Stomach (tissue), 9 donors: ENCODE data around the gene CFP. TPM values are rescaled to one million over a fixed set of nuclear protein-coding genes. Genes with fewer than 3 reads are reported as not detected.

Experiments
- DNase-seq, 2 donors: peaks; one replicate each; pipeline versions ENCODE4 v3.0.0 to v3.0.0-alpha.2; 2013 to 2019
- H3K27ac ChIP-seq, 5 donors: fragments of 200-600 bp in 4 of 5; sonication (generic) in 4 of 5; one replicate each; pipeline ENCODE4 v1.5.1; 2013 to 2019; ENCODE audit warnings: mild to moderate bottlenecking in 1 of 5, moderate library complexity in 1 of 5
- H3K27me3 ChIP-seq, 3 donors: fragments of 200-600 bp; sonication (generic); one replicate each; pipeline ENCODE4 v1.5.1; 2017 to 2019; ENCODE audit warnings: mixed run types in 1 of 3
- H3K36me3 ChIP-seq, 4 donors: fragments of 200-600 bp; sonication (generic); 1 replicate in 3 of 4; 2 replicates in 1 of 4; pipeline ENCODE4 v1.5.1; 2016 to 2019
- H3K4me1 ChIP-seq, 4 donors: fragments of 200-600 bp; sonication (generic); one replicate each; pipeline ENCODE4 v1.5.1; 2016 to 2019
- H3K4me3 ChIP-seq, 4 donors: fragments of 200-600 bp; sonication (generic) in 3 of 4; one replicate each; pipeline ENCODE4 v1.5.1; 2016 to 2019; ENCODE audit warnings: mild to moderate bottlenecking in 1 of 4
- H3K9me3 ChIP-seq, 4 donors: fragments of 200-600 bp; sonication (generic); one replicate each; pipeline ENCODE4 v1.5.1; 2016 to 2019
- EP300 ChIP-seq: sonication (generic); formaldehyde crosslinking; IDR thresholded peaks from one replicate; pipeline ENCODE4 v1.6.1; 2017; ENCODE audit warnings: antibody characterized with exemption
- POLR2A ChIP-seq, 4 donors: fragments of 450-650 bp; IDR thresholded peaks; one replicate each; pipeline ENCODE4 v1.6.1; 2016; ENCODE audit warnings: antibody characterized with exemption in 4 of 4, control low read depth in 2 of 4, mild to moderate bottlenecking in 1 of 4, moderate library complexity in 1 of 4
- POLR2AphosphoS5 ChIP-seq, 3 donors: sonication (generic); formaldehyde crosslinking; IDR thresholded peaks; one replicate each; pipeline ENCODE4 v1.6.1; 2016; ENCODE audit warnings: antibody characterized with exemption in 3 of 3
- WGBS, 5 donors: extraction: QIAGEN DNeasy Blood & Tissue Kit in 3 of 5; methylation state at CpG; one replicate each; pipeline versions ENCODE4 v1.1.5 to v1.1.7; 2013 to 2018; 5-methylcytosine and 5-hydroxymethylcytosine counted together
- intact Hi-C: fragments of 100-400 bp; cut with DNase I; formaldehyde crosslinking; loops from one replicate; pipeline ENCODE4 v1.15.1; 2023; ENCODE audit warnings: low total_unique reads
- polyA plus RNA-seq, 3 donors: library from polyadenylated mRNA; stranded (reverse); fragments of 200-250 nt; gene quantifications; one replicate each; pipeline ENCODE4 v1.2.3, GENCODE V29; 2013
- small RNA-seq, 4 donors: library from RNA; depleted of rRNA; stranded (forward); fragments of <200 nt; gene quantifications; one replicate each; pipeline ENCODE3, GENCODE V24; 2016
- total RNA-seq, 5 donors: library from RNA; depleted of rRNA; stranded (reverse); fragments of >200 nt; gene quantifications; one replicate each; pipeline versions ENCODE4 v1.1.0 to v1.2.3, GENCODE V29; 2014 to 2016
- TF ChIP-seq, protein P1 (sequence below), 7 experiments: fragments of 450-650 bp in 4 of 7; fragments of 200-600 bp in 3 of 7; sonication (generic) in 3 of 7; IDR thresholded peaks; one replicate each; pipeline ENCODE4 v1.5.1; 2016 to 2019; ENCODE audit warnings: antibody characterized with exemption in 7 of 7, control low read depth in 2 of 7, mild to moderate bottlenecking in 1 of 7
- donor health status: healthy with polysubstance abuse.
- donor health status: Bipolar disorder and iron deficiency.
- donor health status: healthy.

Gene CFP
- total and polyA plus RNA-seq, 8 donors = 1.2 to 3.4 (median 3.1) TPM; not detected in 3

DNA sequence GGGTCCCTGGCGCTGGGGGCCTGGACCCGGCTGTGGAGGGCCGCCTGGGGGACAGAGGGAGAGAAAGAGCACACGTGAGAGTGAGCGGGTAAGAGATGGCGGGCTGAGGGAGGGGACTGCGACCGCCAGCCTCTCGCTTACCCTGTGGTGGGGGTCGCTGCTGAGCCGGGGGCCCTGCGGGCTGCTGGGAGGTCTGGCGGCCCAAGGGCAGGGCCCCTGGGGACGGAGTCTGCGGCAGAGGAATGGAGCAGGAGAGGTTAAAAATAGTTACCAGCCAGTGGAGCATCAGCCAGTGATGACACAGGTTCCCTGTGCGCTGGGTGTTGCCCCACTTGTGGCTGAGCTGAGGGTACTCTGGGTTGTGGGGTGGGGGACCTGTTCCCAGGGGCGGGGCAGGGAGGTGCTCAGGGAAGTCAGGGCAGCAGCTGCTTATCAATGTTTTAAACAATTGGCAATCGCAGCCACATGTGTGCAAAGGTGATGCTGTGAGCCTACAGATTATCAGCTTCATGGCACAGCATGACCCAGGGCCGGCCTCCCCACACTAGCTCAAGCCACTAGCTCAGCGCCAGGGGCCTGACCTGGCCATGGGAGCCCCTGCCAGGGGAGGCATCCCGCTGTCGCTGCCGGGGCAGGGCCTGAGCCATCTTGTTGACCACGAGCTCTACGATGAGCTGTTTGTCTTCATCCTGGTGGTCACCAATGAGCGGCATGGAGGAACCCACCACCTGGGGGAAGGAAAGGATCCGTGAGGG, 55.0 kb downstream of the CFP start:
- Histone ChIP-seq H3K27me3 (no peaks in the 10 kb centered on the region), H3K4me1 (peaks cover 0 to 40% (median 14%) of the 10 kb centered on the region in 4 donors), H3K27ac (peak overlapping the region in 4 of 5 donors; percentile 41 to 69 (median 56)), H3K36me3 (peaks cover 5 to 26% (median 23%) of the 10 kb centered on the region in 4 donors), H3K9me3 (no peaks in the 10 kb centered on the region), H3K4me3 (peak overlapping the region; percentile 1 to 29 (median 27))
- TF ChIP-seq EP300 (no peak), POLR2AphosphoS5 (IDR thresholded peaks at IDR 0.05) (no peak), POLR2A (IDR thresholded peaks at IDR 0.05) (no peak)
- TF ChIP-seq, protein P1, sequence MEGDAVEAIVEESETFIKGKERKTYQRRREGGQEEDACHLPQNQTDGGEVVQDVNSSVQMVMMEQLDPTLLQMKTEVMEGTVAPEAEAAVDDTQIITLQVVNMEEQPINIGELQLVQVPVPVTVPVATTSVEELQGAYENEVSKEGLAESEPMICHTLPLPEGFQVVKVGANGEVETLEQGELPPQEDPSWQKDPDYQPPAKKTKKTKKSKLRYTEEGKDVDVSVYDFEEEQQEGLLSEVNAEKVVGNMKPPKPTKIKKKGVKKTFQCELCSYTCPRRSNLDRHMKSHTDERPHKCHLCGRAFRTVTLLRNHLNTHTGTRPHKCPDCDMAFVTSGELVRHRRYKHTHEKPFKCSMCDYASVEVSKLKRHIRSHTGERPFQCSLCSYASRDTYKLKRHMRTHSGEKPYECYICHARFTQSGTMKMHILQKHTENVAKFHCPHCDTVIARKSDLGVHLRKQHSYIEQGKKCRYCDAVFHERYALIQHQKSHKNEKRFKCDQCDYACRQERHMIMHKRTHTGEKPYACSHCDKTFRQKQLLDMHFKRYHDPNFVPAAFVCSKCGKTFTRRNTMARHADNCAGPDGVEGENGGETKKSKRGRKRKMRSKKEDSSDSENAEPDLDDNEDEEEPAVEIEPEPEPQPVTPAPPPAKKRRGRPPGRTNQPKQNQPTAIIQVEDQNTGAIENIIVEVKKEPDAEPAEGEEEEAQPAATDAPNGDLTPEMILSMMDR (IDR thresholded peaks at IDR 0.05) = no peak
- WGBS, 5 donors = 23 to 54% (median 37%) methylated on average over 14 to 26 of the region's 27 CpGs
- DNase-seq = peak in 1 of 2 donors; percentile 41
- intact Hi-C loops = no loop called here

DNA sequence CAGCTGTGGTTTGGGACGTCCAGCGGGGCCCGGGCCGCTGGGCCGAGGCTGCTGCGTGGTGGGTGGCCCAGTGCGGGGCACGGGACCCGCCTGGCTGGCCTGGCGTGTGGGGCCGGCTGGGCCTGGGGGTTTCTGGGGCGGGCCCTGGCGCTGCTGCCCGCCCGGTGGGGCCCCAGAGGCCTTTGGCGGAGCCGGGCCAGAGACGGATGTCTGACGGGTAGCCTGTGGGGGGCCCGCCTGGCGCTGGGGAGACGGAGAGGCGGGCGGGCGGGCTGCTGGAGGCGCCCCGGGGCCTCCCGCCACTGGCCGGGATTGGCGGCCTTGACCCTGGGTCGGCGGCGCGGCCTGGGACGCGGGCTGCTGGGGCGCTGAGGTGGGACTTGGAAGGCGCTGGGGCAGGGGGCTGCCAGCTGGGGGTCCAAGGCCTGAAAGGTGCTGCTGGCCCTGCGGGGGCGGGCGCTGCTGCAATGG, 55.6 kb downstream of the CFP start:
- DNase-seq = peak in 1 of 2 donors; percentile 53
- 9 to 47% (median 19%) methylated on average over 3 to 35 of the region's 41 CpGs for WGBS, 5 donors
- Histone ChIP-seq H3K27ac (peak overlapping the region; percentile 30 to 69 (median 47)), H3K4me3 (peak overlapping the region; percentile 1 to 29 (median 27)), H3K27me3 (no peaks in the 10 kb centered on the region), H3K4me1 (peaks cover 0 to 36% (median 14%) of the 10 kb centered on the region in 4 donors), H3K36me3 (peaks cover 11 to 32% (median 29%) of the 10 kb centered on the region in 4 donors), H3K9me3 (no peaks in the 10 kb centered on the region)
- intact Hi-C loops = no loop called here
- TF ChIP-seq POLR2AphosphoS5 (IDR thresholded peaks at IDR 0.05) (no peak), POLR2A (IDR thresholded peaks at IDR 0.05) (no peak), EP300 (no peak)
- TF ChIP-seq, protein P1 (IDR thresholded peaks at IDR 0.05) = no peak

DNA sequence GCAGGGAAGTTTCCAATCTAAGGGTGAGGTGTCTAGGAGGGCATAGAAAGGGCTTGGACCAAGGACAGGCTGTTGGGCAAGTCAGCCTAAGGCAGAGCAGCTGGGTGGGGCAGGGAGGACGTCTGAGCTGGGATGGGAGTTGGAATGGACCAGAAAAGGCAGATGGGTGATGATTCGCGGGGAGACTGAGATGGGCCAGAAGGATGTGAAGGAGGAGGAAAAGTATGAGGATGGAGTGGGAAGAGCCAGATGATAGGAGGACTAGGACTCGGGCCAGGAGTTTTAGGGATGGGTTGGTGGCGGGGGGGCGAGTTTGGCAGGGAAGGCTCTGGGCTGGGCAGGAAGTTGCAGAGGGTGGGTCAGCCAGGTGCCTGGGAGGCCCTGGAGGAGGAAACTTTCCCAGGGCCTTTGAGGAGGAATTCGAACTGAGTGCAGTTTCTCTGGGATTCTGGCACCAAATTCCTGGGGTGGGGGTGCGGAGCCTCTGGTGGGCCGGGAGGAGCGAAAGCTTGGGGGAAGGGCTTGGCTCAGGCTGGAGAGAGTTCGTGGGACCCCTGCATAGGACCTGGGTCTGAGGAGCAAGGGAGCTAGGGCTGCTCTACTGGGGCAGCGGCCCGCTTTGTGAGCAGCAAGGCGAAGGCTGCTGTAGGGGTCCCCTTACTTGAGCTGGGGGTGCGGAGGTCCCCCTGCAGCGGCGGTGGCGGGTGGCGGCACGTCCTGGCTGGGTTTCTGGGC, 56.2 kb downstream of the CFP start:
- H3K27ac ChIP-seq = peak overlapping the region; percentile 30 to 69 (median 47)

More for the DNA sequence above, 56.2 kb downstream of the CFP start:
- TF ChIP-seq EP300 = no peak
- no peak for TF ChIP-seq POLR2AphosphoS5 (IDR thresholded peaks at IDR 0.05)
- TF ChIP-seq POLR2A (IDR thresholded peaks at IDR 0.05) = no peak
- TF ChIP-seq, protein P1 (IDR thresholded peaks at IDR 0.05) = no peak
- no peaks in the 10 kb centered on the region for H3K27me3 ChIP-seq
- H3K4me3 ChIP-seq = peak overlapping the region; percentile 1 to 29 (median 27)
- DNase-seq = peak in 1 of 2 donors; percentile 83
- peaks cover 0 to 30% (median 14%) of the 10 kb centered on the region in 4 donors for H3K4me1 ChIP-seq
- 17 to 50% (median 25%) methylated on average over 7 to 20 of the region's 20 CpGs for WGBS, 5 donors
- intact Hi-C loops = no loop called here
- peaks cover 17 to 38% (median 35%) of the 10 kb centered on the region in 4 donors for H3K36me3 ChIP-seq
- H3K9me3 ChIP-seq = no peaks in the 10 kb centered on the region

Small RNA genes lying within 50 kb of the gene (small RNA-seq; reads per million reads assigned to genes)
- 0 reads per million in 4 donors for gene MIR4769

Other genes with a start within 250 kb of the CFP start
- gene ZNF41, start 146.7 kb downstream of the CFP start, total RNA-seq = 10 to 100 TPM in 1 of 5 donors, 1 to 10 TPM in 4; 1.2 to 13.4 (median 6.4) TPM
- gene ZNF41, start 146.7 kb downstream of the CFP start, polyA plus RNA-seq = 1 to 10 TPM; 1.8 to 3.7 (median 2.4) TPM
- gene ARAF, start 68.7 kb downstream of the CFP start, total RNA-seq = 100 to 1,000 TPM in 2 of 5 donors, 10 to 100 TPM in 3; 19.6 to 142 (median 47.8) TPM
- 10 to 100 TPM; 38.7 to 67.8 (median 49.9) TPM for gene ARAF, start 68.7 kb downstream of the CFP start, polyA plus RNA-seq
- gene TIMP1, start 47.5 kb downstream of the CFP start, total RNA-seq = 100 to 1,000 TPM in 1 of 5 donors, 10 to 100 TPM in 4; 40.0 to 159 (median 93.3) TPM
- gene TIMP1, start 47.5 kb downstream of the CFP start, polyA plus RNA-seq = 100 to 1,000 TPM in 2 of 3 donors, 10 to 100 TPM in 1; 86.0 to 237 (median 103) TPM
- 1 to 10 TPM in 1 of 5 donors, not detected in 4; 1.5 TPM for gene SYN1, start 10.1 kb downstream of the CFP start, total RNA-seq
- 1 to 10 TPM in 1 of 3 donors, under 1 TPM in 1, not detected in 1; 0.45 to 1.7 TPM for gene SYN1, start 10.1 kb downstream of the CFP start, polyA plus RNA-seq
- gene ELK1, start 20.6 kb upstream of the CFP start, total RNA-seq = 10 to 100 TPM in 3 of 5 donors, 1 to 10 TPM in 2; 6.8 to 27.2 (median 17.7) TPM
- gene ELK1, start 20.6 kb upstream of the CFP start, polyA plus RNA-seq = 10 to 100 TPM in 2 of 3 donors, 1 to 10 TPM in 1; 8.8 to 18.0 (median 15.3) TPM
- 100 to 1,000 TPM in 1 of 5 donors, 10 to 100 TPM in 3, 1 to 10 TPM in 1; 2.9 to 108 (median 70.5) TPM for gene UXT, start 29.2 kb upstream of the CFP start, total RNA-seq
- gene UXT, start 29.2 kb upstream of the CFP start, polyA plus RNA-seq = 100 to 1,000 TPM; 176 to 320 (median 203) TPM
- gene ZNF81, start 207.0 kb upstream of the CFP start, total RNA-seq = 10 to 100 TPM in 1 of 5 donors, 1 to 10 TPM in 4; 2.0 to 10.5 (median 4.0) TPM
- gene ZNF81, start 207.0 kb upstream of the CFP start, polyA plus RNA-seq = 1 to 10 TPM in 1 of 3 donors, under 1 TPM in 2; 0.46 to 1.3 (median 0.56) TPM